Tibial artery (tissue), 4 donors: Measurements from ENCODE around the gene VPS37D.

ENCODE experiments used
- DNase-seq, 2 donors: peaks; one replicate each; pipeline ENCODE4 v3.0.0-alpha.2; 2019
- H3K27ac ChIP-seq, 2 donors: fragments of 200-600 bp; sonication (generic) in 1 of 2; 1 replicate in 1 of 2; 2 replicates in 1 of 2; pipeline ENCODE4 v1.5.1; 2018 to 2019; ENCODE audit warnings: mild to moderate bottlenecking in 1 of 2
- H3K27me3 ChIP-seq, 2 donors: fragments of 200-600 bp; sonication (generic) in 1 of 2; one replicate each; pipeline versions ENCODE4 v1.5.1 to v1.6.0; 2016 to 2019
- H3K36me3 ChIP-seq, 3 donors: fragments of 200-600 bp; sonication (generic) in 2 of 3; one replicate each; pipeline ENCODE4 v1.5.1; 2016 to 2019; ENCODE audit warnings: mild to moderate bottlenecking in 2 of 3
- H3K4me1 ChIP-seq, 4 donors: fragments of 200-600 bp; sonication (generic) in 2 of 4; 1 replicate in 3 of 4; 2 replicates in 1 of 4; pipeline ENCODE4 v1.5.1; 2016 to 2019
- H3K4me3 ChIP-seq, 2 donors: fragments of 200-600 bp; sonication (generic) in 1 of 2; 1 replicate in 1 of 2; 2 replicates in 1 of 2; pipeline ENCODE4 v1.5.1; 2018 to 2019; ENCODE audit warnings: mild to moderate bottlenecking in 2 of 2
- H3K9me3 ChIP-seq, 3 donors: fragments of 200-600 bp; sonication (generic) in 1 of 3; one replicate each; pipeline ENCODE4 v1.5.1; 2016 to 2019
- CTCF ChIP-seq, 2 experiments: fragments of 200-600 bp in 1 of 2; fragments of 450-650 bp in 1 of 2; IDR thresholded peaks; one replicate each; pipeline ENCODE4 v1.5.1; 2017 to 2019; ENCODE audit warnings: antibody characterized with exemption in 2 of 2, mild to moderate bottlenecking in 1 of 2, moderate library complexity in 1 of 2
- intact Hi-C: fragments of 100-400 bp; cut with DNase I; formaldehyde crosslinking; loops from one replicate; pipeline ENCODE4 v1.15.0; 2023; ENCODE audit warnings: low total_unique reads

VPS37D gene

GRCh38 chr7:73683788-73684693 is 16.4 kb downstream of the VPS37D start:
- no peaks in the 10 kb centered on the region for H3K9me3 ChIP-seq
- peak overlapping the region; percentile 87 to 98 for H3K4me3 ChIP-seq
- H3K36me3 ChIP-seq: peaks cover 14 to 37% (median 20%) of the 10 kb centered on the region in 3 donors
- H3K4me1 ChIP-seq: peaks cover 0 to 37% (median 28%) of the 10 kb centered on the region in 4 donors
- DNase-seq: no peak
- intact Hi-C loops: loop anchor here (5.0 kb wide), 1 partner anchor 38 kb away; no protein-coding TSS in a partner anchor
- peak overlapping the region; percentile 81 to 93 for H3K27ac ChIP-seq
- TF ChIP-seq CTCF (IDR thresholded peaks at IDR 0.05): no peak
- no peaks in the 10 kb centered on the region for H3K27me3 ChIP-seq

GRCh38 chr7:73685311-73685710 is 17.7 kb downstream of the VPS37D start:
- Histone ChIP-seq H3K27me3 (no peaks in the 10 kb centered on the region), H3K4me3 (no peak overlapping the region), H3K4me1 (peaks cover 0 to 37% (median 28%) of the 10 kb centered on the region in 4 donors), H3K27ac (no peak overlapping the region), H3K36me3 (peaks cover 19 to 42% (median 21%) of the 10 kb centered on the region in 3 donors), H3K9me3 (no peaks in the 10 kb centered on the region)
- DNase-seq: no peak
- intact Hi-C loops: no loop called here
- no peak for TF ChIP-seq CTCF (IDR thresholded peaks at IDR 0.05)

GRCh38 chr7:73688288-73688687 is 20.7 kb downstream of the VPS37D start:
- intact Hi-C loops: no loop called here
- Histone ChIP-seq H3K9me3 (no peaks in the 10 kb centered on the region), H3K4me3 (no peak overlapping the region), H3K27ac (no peak overlapping the region), H3K4me1 (peaks cover 0 to 14% (median 6%) of the 10 kb centered on the region in 4 donors), H3K36me3 (peaks cover 48 to 70% (median 49%) of the 10 kb centered on the region in 3 donors), H3K27me3 (no peaks in the 10 kb centered on the region)
- no peak for DNase-seq
- no peak for TF ChIP-seq CTCF (IDR thresholded peaks at IDR 0.05)

GRCh38 chr7:73690646-73691045 is 23.0 kb downstream of the VPS37D start:
- H3K36me3 ChIP-seq: peaks cover 72 to 93% (median 72%) of the 10 kb centered on the region in 3 donors
- no peak overlapping the region for H3K27ac ChIP-seq
- TF ChIP-seq CTCF (IDR thresholded peaks at IDR 0.05): no peak
- H3K4me3 ChIP-seq: no peak overlapping the region
- no peak for DNase-seq
- no peaks in the 10 kb centered on the region for H3K9me3 ChIP-seq
- H3K27me3 ChIP-seq: no peaks in the 10 kb centered on the region
- intact Hi-C loops: no loop called here
- H3K4me1 ChIP-seq: no peaks in the 10 kb centered on the region

GRCh38 chr7:73696372-73696771 is 28.7 kb downstream of the VPS37D start:
- Histone ChIP-seq H3K4me3 (no peak overlapping the region), H3K27ac (no peak overlapping the region), H3K4me1 (no peaks in the 10 kb centered on the region), H3K9me3 (no peaks in the 10 kb centered on the region), H3K27me3 (no peaks in the 10 kb centered on the region), H3K36me3 (peaks cover 60 to 98% (median 85%) of the 10 kb centered on the region in 3 donors)
- no peak for DNase-seq
- intact Hi-C loops: no loop called here
- no peak for TF ChIP-seq CTCF (IDR thresholded peaks at IDR 0.05)
